ENCODE results near the gene CHCHD2.
"Not testable (repeated sequence)": the region's sequence is repeated elsewhere in the genome, so short reads cannot be mapped to it uniquely, and the experiment has no call there.

The CHCHD2 gene, protein sequence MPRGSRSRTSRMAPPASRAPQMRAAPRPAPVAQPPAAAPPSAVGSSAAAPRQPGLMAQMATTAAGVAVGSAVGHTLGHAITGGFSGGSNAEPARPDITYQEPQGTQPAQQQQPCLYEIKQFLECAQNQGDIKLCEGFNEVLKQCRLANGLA

GRCh38 chr7:56106108-56107073 lies at the start of gene CHCHD2:
Gene CHCHD2 (minus strand): TSS chr7:56106476. CDS start chr7:56106413, 63 bp downstream.
- peak; percentile 61 for DNase-seq (ENCODE audit: low spot score)

- DNase-seq (ENCODE audit: low spot score) = not testable (repeated sequence)
Measured at GRCh38 chr7:56131062-56131461, 24.8 kb upstream of the CHCHD2 start.

GRCh38 chr7:56127241-56127975 lies 21.1 kb upstream of the CHCHD2 start:
- no peak for DNase-seq (ENCODE audit: low spot score)

DNA sequence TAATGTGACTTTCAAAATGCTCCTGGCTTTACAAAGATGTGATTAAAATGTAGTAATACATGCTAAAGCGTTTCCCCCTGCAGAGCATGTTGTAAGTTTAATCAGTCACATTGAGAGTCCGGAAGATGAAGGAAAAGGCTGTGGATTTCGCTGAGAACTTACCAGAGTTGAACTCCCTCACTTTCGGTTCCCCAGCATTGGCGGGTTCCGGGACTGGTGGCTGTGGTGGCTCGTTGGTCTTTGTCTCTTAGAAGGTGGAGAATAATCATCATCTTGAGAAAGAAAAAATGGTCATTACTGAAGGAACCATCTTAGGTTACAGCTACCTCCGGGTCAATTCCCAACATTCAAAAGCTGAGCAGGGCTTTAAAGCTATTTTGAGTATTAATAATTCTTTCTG lies 19.6 kb upstream of the CHCHD2 start:
- no peak for DNase-seq (ENCODE audit: low spot score)

DNA sequence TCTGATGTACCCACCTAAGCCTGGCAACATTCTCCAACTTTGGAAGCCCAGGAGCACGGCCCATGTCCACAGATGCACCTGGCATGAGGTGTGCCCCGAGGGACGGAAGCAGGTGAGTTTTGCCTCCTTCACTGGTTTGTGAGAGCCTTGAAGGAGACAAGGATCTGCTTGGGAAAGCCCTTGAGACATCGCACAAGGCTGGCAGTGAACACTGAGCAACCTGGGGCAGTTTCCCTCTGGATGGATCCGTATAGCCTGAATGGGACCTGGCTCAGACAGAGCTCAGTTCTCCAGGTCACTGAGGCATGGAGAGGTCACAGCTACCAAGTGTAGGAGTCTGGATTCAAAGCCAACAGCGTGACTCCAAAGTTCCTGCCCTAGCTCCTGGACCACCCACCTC lies 18.7 kb upstream of the CHCHD2 start:
- DNase-seq (ENCODE audit: low spot score) = no peak

- DNase-seq (ENCODE audit: low spot score) = no peak
Measured at GRCh38 chr7:56121440-56121839, 15.2 kb upstream of the CHCHD2 start.

DNA sequence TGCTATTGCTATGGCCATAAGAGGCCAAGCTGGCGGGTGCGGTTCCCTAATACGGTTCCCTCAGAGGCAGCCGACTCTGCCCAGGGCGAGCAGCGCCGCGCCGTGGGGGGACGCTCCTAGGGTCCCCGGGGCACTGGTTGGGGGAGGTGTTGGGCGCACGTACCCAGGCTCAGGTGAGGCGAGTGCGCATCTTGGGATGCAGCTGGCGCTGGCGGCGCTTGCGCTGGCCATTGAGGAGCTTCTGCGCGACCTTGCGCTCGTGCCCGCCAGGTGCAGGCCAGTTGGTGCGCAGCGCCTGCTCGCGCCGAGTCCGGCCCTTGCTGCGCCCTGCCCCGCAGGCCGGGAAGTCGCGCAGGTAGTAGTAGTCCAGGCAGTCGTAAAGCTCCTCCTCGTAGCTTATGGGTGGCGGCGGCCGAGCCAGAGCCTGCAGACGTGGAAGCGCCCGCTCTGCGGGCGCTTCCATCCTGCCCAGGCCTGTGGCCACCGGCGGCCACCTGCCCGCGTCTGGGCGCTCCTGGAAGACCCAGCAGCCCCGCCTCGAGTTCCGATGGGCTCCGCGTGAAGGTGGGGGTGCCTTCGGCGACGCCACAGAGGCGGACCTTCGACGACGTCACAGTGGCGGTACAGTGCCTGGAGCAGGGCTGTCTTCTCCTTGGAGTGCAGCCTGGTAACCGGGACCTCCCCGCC lies 9.7 kb upstream of the CHCHD2 start, which contains the start of gene NUPR2:
Gene NUPR2 (minus strand): TSS at position 566 of the 687 bp plus-strand sequence. CDS start 103 bp downstream, at position 463.
- no peak for DNase-seq (ENCODE audit: low spot score)

GRCh38 chr7:56112244-56112643 lies 6.0 kb upstream of the CHCHD2 start:
- DNase-seq (ENCODE audit: low spot score) = not testable (repeated sequence)

DNA sequence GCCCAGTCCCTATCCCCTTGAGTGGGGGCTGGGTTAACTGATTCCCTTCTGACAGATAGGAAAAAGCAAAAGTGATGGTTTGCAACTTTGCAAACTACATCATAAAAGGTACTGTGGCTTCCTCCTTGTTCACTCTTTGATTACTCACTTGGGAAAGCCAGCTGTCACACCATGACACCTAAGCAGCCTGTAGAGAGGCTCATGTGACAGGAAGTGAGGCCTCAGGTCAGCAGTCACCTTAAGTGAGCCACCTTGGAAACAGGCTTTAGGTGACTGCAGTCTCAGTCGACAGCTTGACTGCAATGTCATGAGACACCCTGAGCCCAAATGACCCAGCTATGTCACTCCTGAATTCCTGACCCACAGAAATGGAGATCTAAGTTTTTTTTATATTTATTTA lies 4.3 kb upstream of the CHCHD2 start:
- no peak for DNase-seq (ENCODE audit: low spot score)

GRCh38 chr7:56107954-56108258 lies 1.6 kb upstream of the CHCHD2 start:
- DNase-seq (ENCODE audit: low spot score) = no peak

GRCh38 chr7:56105508-56105907 lies 768 bp downstream of the CHCHD2 start:
- no peak for DNase-seq (ENCODE audit: low spot score)

DNA sequence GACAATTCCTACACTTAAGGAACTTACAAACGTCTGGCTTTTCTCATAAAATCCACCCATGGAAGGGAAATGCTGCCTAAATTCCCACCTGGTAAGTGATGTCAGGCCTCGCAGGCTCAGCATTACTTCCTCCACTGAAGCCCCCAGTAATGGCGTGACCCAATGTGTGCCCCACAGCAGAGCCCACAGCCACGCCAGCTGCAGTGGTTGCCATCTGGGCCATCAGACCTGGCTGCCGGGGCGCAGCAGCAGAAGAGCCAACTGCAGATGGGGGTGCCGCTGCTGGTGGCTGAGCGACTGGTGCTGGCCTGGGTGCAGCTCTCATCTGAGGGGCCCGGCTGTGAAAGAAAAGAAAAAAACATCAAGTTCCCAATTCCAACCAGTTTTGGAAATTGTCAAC lies 2.1 kb downstream of the CHCHD2 start:
- DNase-seq (ENCODE audit: low spot score) = not testable (repeated sequence)

GRCh38 chr7:56099653-56100052 lies 6.6 kb downstream of the CHCHD2 start:
- no peak for DNase-seq (ENCODE audit: low spot score)

GRCh38 chr7:56098187-56099008 lies 7.9 kb downstream of the CHCHD2 start:
- not testable (repeated sequence) for DNase-seq (ENCODE audit: low spot score)

DNA sequence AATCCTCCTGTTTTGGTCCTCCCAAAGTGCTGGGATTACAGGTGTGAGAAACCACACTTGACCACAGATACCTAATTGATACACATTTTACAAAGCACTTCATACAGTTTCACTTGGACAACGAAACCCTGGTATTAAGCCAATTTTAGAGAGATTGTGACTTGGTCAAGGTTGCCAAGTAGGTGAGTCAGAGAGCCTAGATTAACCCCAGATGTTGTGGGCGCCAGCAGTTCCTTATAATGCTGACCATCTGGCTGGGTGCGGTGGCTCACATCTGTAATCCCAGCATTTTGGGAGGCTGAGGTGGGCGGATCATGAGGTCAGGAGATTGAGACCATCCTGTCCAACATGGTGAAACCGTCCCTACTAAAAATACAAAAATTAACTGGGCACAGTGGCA lies 8.6 kb downstream of the CHCHD2 start:
- DNase-seq (ENCODE audit: low spot score) = no peak

GRCh38 chr7:56092789-56093531 lies 13.3 kb downstream of the CHCHD2 start, which contains the start of gene PHKG1:
Gene PHKG1 (minus strand): TSS chr7:56092952. CDS start chr7:56088941, 4,011 bp downstream.
- DNase-seq (ENCODE audit: low spot score) = no peak

DNA sequence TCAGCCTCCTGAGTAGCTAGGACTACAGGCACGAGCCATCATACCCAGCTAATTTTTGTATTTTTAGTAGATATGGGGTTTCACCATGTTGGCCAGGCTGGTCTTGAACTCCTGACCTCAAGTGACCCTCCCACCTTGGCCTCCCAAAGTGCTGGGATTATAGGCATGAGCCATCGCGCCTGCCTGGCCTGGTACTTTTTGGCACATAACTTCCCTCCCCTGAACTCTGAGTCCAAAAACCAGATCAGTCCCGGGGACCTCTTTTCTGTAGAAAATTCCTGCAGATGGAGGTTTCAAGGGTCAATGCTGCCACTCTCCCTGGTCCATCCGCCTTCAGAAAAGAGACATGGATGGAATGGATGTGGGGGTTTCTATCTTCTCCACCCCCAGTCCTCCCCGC lies 13.9 kb downstream of the CHCHD2 start:
- DNase-seq (ENCODE audit: low spot score) = not testable (repeated sequence)

DNA sequence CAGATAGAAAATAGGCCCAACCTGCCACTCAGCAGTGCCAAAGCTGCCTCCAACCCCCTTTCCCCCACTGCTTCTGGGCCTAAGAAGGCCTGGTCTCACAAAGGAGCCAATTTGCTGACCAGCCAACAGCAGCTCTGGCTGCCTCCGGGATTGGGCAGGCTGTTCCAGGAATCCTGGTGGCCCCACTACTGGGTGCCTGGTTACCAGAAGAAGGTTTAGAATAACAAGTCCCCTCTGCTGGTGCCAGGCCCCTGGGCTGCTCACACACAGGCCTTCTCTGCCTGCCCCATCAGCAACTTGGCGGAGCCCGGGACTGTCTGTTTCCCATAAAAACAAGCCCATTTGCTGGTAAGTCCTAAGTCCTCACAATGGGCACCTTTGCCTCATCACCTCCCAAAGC lies 14.7 kb downstream of the CHCHD2 start:
- no peak for DNase-seq (ENCODE audit: low spot score)

DNA sequence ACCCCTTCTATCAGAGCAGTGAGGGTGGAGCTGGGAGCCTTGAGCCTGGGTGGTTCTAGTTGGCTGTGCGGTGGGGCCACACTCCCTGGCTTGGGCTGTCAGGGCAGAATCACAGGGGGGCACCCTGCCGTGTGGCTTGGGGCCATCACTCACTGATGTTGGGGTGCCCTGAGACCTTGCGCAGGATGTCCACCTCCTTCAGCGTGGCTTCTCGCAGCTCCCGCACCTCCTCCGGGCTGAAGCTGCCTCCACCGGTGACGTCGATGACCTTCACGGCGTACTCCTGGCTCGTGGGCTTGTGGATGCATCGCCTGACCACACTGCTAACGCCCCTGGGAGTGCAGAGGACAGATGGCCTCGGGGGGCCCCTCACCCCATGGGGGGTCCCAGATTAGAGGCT lies 18.8 kb downstream of the CHCHD2 start:
- DNase-seq (ENCODE audit: low spot score) = no peak

- no peak for DNase-seq (ENCODE audit: low spot score)
Measured at GRCh38 chr7:56086761-56087160, 19.5 kb downstream of the CHCHD2 start.

All from ecto neural progenitor cell (in vitro differentiated cells).